Measurements from ENCODE around the gene VWA5B2. TPM values are rescaled to one million over a fixed set of nuclear protein-coding genes. Genes with fewer than 3 reads are reported as not detected.

The VWA5B2 gene
- total RNA-seq (ENCODE audit: low replicate concordance): 23.7 and 38.7 TPM in 2 replicates
- long read RNA-seq, partial matches to known transcripts: 1 of 1 reads
- long read RNA-seq, other reads (novel, unspliced or antisense): 0 of 1 reads

DNA sequence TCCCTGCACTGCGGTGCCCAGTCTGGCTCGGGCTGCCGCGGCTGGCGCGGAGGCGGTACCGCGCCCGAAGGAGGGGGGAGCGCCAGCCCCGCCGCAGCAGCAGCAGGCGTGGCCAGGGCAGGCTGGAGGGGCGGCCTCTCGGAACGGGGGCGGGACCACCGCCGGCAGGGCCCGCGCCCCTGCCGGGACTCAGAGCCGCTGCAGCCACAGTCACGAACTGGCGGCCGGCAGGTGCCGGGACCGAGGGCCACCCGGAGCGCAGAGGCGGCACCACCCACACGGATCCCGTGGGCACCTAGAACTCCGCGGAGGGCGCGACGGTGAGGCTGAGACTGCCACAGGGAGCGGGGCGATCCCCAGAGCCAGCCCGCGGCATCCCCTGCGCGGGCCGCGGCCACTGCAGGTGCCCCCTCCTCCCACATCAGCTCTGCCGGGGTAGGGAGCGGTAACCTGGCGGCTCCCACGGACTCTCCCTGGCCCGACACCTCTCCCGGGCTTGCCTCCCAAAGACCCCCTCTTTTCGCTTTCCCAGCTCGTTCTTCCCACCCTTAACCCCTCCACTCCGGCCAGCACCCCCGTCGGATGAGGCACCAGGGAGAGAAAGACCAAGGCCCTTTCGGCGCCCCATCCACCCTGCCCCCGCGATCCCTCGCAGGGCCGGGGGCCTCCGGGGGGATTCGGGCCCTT lies at the start of gene VWA5B2:
Gene VWA5B2 (plus strand): TSS at position 192 of the 687 bp plus-strand sequence. CDS start 944 bp downstream, outside the sequence.
- Mint-ChIP-seq H3K27ac (no peak within 1 kb of the TSS), H3K27me3 (peaks cover 76% of the 10 kb centered on the region), H3K4me1 (ENCODE audit: unreplicated experiment) (peaks cover 7% of the 10 kb centered on the region), H3K4me3 (peak within 1 kb of the TSS; percentile 73), H3K36me3 (no peaks in the 10 kb centered on the region), H3K9me3 (no peaks in the 10 kb centered on the region)
- TF ChIP-seq CTCF (conservative IDR thresholded peaks at IDR 0.05): peak; percentile 63
- DNase-seq (ENCODE audit: extremely low spot score, unreplicated experiment): peak; percentile 77

GRCh38 chr3:184180165-184180564 lies 49.2 kb upstream of the VWA5B2 start:
- DNase-seq (ENCODE audit: extremely low spot score, unreplicated experiment): no peak
- Mint-ChIP-seq H3K36me3 (peaks cover 19% of the 10 kb centered on the region), H3K4me3 (no peak overlapping the region), H3K27ac (no peak overlapping the region), H3K27me3 (no peaks in the 10 kb centered on the region), H3K9me3 (no peaks in the 10 kb centered on the region), H3K4me1 (ENCODE audit: unreplicated experiment) (peaks cover 19% of the 10 kb centered on the region)
- no peak for TF ChIP-seq CTCF (conservative IDR thresholded peaks at IDR 0.05)

DNA sequence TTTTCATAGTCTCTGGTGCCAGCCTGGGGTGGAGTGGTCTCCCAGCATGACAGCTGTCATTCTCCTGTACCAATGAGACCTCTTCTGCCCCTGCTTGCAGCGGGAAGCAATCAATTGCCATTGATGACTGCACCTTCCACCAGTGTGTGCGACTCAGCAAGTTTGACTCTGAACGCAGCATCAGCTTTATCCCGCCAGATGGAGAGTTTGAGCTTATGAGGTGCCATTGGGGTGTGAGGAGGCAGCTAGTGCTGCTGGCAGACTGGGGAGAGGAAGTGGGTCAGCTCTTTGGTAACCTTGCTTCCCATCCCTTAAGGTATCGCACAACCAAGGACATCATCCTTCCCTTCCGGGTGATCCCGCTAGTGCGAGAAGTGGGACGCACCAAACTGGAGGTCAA lies 47.8 kb upstream of the VWA5B2 start:
- H3K4me3 Mint-ChIP-seq: no peak overlapping the region
- H3K27me3 Mint-ChIP-seq: no peaks in the 10 kb centered on the region
- DNase-seq (ENCODE audit: extremely low spot score, unreplicated experiment): no peak
- peaks cover 14% of the 10 kb centered on the region for H3K4me1 Mint-ChIP-seq (ENCODE audit: unreplicated experiment)
- H3K36me3 Mint-ChIP-seq: peaks cover 19% of the 10 kb centered on the region
- H3K27ac Mint-ChIP-seq: no peak overlapping the region
- no peak for TF ChIP-seq CTCF (conservative IDR thresholded peaks at IDR 0.05)
- no peaks in the 10 kb centered on the region for H3K9me3 Mint-ChIP-seq

DNA sequence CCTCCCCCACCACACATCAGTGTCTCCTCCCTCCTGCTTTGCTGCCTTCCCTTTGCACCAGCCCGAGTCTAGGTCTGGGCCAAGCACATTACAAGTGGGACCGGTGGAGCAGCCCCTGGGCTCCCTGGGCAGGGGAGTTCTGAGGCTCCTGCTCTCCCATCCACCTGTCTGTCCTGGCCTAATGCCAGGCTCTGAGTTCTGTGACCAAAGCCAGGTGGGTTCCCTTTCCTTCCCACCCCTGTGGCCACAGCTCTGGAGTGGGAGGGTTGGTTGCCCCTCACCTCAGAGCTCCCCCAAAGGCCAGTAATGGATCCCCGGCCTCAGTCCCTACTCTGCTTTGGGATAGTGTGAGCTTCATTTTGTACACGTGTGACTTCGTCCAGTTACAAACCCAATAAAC lies 45.7 kb upstream of the VWA5B2 start:
- H3K27me3 Mint-ChIP-seq: no peaks in the 10 kb centered on the region
- peaks cover 19% of the 10 kb centered on the region for H3K36me3 Mint-ChIP-seq
- peaks cover 24% of the 10 kb centered on the region for H3K4me1 Mint-ChIP-seq (ENCODE audit: unreplicated experiment)
- H3K27ac Mint-ChIP-seq: no peak overlapping the region
- no peak for DNase-seq (ENCODE audit: extremely low spot score, unreplicated experiment)
- no peak for TF ChIP-seq CTCF (conservative IDR thresholded peaks at IDR 0.05)
- H3K4me3 Mint-ChIP-seq: no peak overlapping the region
- H3K9me3 Mint-ChIP-seq: no peaks in the 10 kb centered on the region

- Mint-ChIP-seq H3K4me1 (ENCODE audit: unreplicated experiment) (peaks cover 24% of the 10 kb centered on the region), H3K27me3 (no peaks in the 10 kb centered on the region), H3K4me3 (peak overlapping the region; percentile 99), H3K9me3 (no peaks in the 10 kb centered on the region), H3K36me3 (peaks cover 19% of the 10 kb centered on the region), H3K27ac (peak overlapping the region; percentile 96)
- no peak for TF ChIP-seq CTCF (conservative IDR thresholded peaks at IDR 0.05)
- DNase-seq (ENCODE audit: extremely low spot score, unreplicated experiment): no peak
These were observed 44.7 kb upstream of the VWA5B2 start for GRCh38 chr3:184184546-184185230.

All from type B pancreatic cell (in vitro differentiated cells).